Neural cell (in vitro differentiated cells): ENCODE data around the gene PAQR5. TPM values are rescaled to one million over a fixed set of nuclear protein-coding genes. Genes with fewer than 3 reads are reported as not detected.
A peak's percentile ranks its signal among the peaks of the same experiment; 100 is the strongest.

Source experiments
- H2AFZ ChIP-seq: fragments of 200-600, 300-800 bp; sonication (generic), shearing (Covaris generic); 2 replicates; pipeline ENCODE4 v1.6.0; 2014; ENCODE audit warnings: low read depth, mild to moderate bottlenecking, antibody characterized with exemption, low read length, moderate library complexity
- H3F3A ChIP-seq: fragments of 200-600 bp; shearing (Covaris generic); 2 replicates; pipeline ENCODE4 v1.6.1; 2016; ENCODE audit warnings: mild to moderate bottlenecking, moderate library complexity, mixed read lengths, antibody characterized with exemption, low read length; ENCODE audit not compliant: insufficient read depth, poor library complexity, severe bottlenecking
- H3K27ac ChIP-seq: fragments of 200-600, 300-800 bp; sonication (generic), shearing (Covaris generic); 2 replicates; pipeline ENCODE4 v1.5.1; 2014; ENCODE audit warnings: mild to moderate bottlenecking, low read length, moderate library complexity
- H3K27me3 ChIP-seq: fragments of 300-800, 200-600 bp; sonication (generic), shearing (Covaris generic); 2 replicates; pipeline ENCODE4 v1.6.0; 2014; ENCODE audit warnings: mild to moderate bottlenecking, low read depth, low read length, moderate library complexity; ENCODE audit not compliant: insufficient read depth
- H3K36me3 ChIP-seq: fragments of 300-800, 200-600 bp; sonication (generic), shearing (Covaris generic); 2 replicates; pipeline ENCODE4 v1.5.1; 2014; ENCODE audit warnings: mild to moderate bottlenecking, antibody characterized with exemption, low read length, moderate library complexity; ENCODE audit not compliant: insufficient read depth
- H3K4me2 ChIP-seq: fragments of 300-800, 200-600 bp; sonication (generic), shearing (Covaris generic); 2 replicates; pipeline ENCODE4 v1.6.0; 2014; ENCODE audit warnings: mild to moderate bottlenecking, low read length
- H3K4me3 ChIP-seq: fragments of 300-800, 200-600 bp; sonication (generic), shearing (Covaris generic); 2 replicates; pipeline ENCODE4 v1.5.1; 2014; ENCODE audit warnings: mild to moderate bottlenecking, low read length, moderate library complexity
- H3K79me2 ChIP-seq: fragments of 200-600 bp; shearing (Covaris generic); replicated peaks from 2 replicates; pipeline ENCODE4 v1.6.0; 2014; ENCODE audit warnings: mild to moderate bottlenecking, low read length, moderate library complexity; ENCODE audit not compliant: insufficient read depth
- H3K9ac ChIP-seq: fragments of 300-800, 200-600 bp; sonication (generic), shearing (Covaris generic); 2 replicates; pipeline ENCODE4 v1.6.1; 2016; ENCODE audit warnings: mild to moderate bottlenecking, low read length, mixed read lengths
- H3K9me2 ChIP-seq: fragments of 200-600 bp; shearing (Covaris generic); 2 replicates; pipeline ENCODE4 v1.6.1; 2016; ENCODE audit warnings: mild to moderate bottlenecking, low read length, mixed read lengths; ENCODE audit not compliant: insufficient read depth
- H3K9me3 ChIP-seq: fragments of 200-600, 300-800 bp; sonication (generic), shearing (Covaris generic); 2 replicates; pipeline ENCODE4 v1.6.1; 2016; ENCODE audit warnings: mild to moderate bottlenecking, mixed run types, low read length, moderate library complexity, mixed read lengths
- H4K20me1 ChIP-seq: fragments of 200-600 bp; shearing (Covaris generic); 2 replicates; pipeline ENCODE4 v1.6.1; 2016; ENCODE audit warnings: mild to moderate bottlenecking, mixed run types; ENCODE audit not compliant: insufficient read depth
- CTCF ChIP-seq: fragments of 450-650 bp; IDR thresholded peaks from 2 replicates; pipeline ENCODE4 v1.5.1; 2014; ENCODE audit warnings: antibody characterized with exemption, mild to moderate bottlenecking, moderate library complexity; ENCODE audit not compliant: poor library complexity, severe bottlenecking
- EP300 ChIP-seq: fragments of 450-650 bp; conservative IDR thresholded peaks from 2 replicates; pipeline ENCODE4 v1.6.1; 2014; ENCODE audit warnings: antibody characterized with exemption, mild to moderate bottlenecking, moderate library complexity; ENCODE audit not compliant: poor library complexity, severe bottlenecking
- EZH2 ChIP-seq: fragments of 200-600, 300-800 bp; shearing (Covaris generic), sonication (generic); IDR thresholded peaks from 2 replicates; pipeline ENCODE4 v1.6.1; 2014; ENCODE audit warnings: antibody characterized with exemption, low read length, borderline replicate concordance, mild to moderate bottlenecking; ENCODE audit not compliant: insufficient read depth, poor library complexity, severe bottlenecking
- MXI1 ChIP-seq: fragments of 450-650 bp; conservative IDR thresholded peaks from 2 replicates; pipeline ENCODE4 v1.6.1; 2014; ENCODE audit warnings: antibody characterized with exemption, mild to moderate bottlenecking; ENCODE audit not compliant: poor library complexity, severe bottlenecking
- POLR2AphosphoS5 ChIP-seq: IDR thresholded peaks from 2 replicates; pipeline ENCODE4 v1.6.1; 2012
- RAD21 ChIP-seq: fragments of 450-650 bp; conservative IDR thresholded peaks from 2 replicates; pipeline ENCODE4 v1.6.1; 2014; ENCODE audit warnings: antibody characterized with exemption, mild to moderate bottlenecking, moderate library complexity
- REST ChIP-seq: IDR thresholded peaks from 2 replicates; pipeline ENCODE4 v1.6.1; 2012; ENCODE audit warnings: borderline replicate concordance
- SMC3 ChIP-seq: fragments of 450-650 bp; conservative IDR thresholded peaks from 2 replicates; pipeline ENCODE4 v1.6.1; 2014; ENCODE audit warnings: antibody characterized with exemption, mild to moderate bottlenecking, moderate library complexity; ENCODE audit not compliant: poor library complexity
- TAF1 ChIP-seq: IDR thresholded peaks from 2 replicates; pipeline ENCODE4 v1.6.1; 2012; ENCODE audit warnings: low read depth
- polyA plus RNA-seq: library from polyadenylated mRNA; depleted of rRNA; stranded (reverse); fragments of >200 nt; gene quantifications from 2 replicates; pipeline ENCODE4 v1.2.3, GENCODE V29; 2014

The PAQR5 gene
- polyA plus RNA-seq, 1 donor from 2014 or later: not detected

- no peak overlapping the region for H3K9ac ChIP-seq
- no peaks in the 10 kb centered on the region for H3K79me2 ChIP-seq
- no peaks in the 10 kb centered on the region for H3K9me2 ChIP-seq
- TF ChIP-seq RAD21 (peak; percentile 92), SMC3 (peak; percentile 98), MXI1 (peak; percentile 42), EZH2 (no peak), CTCF (peak; percentile 97)
- H4K20me1 ChIP-seq: no peaks in the 10 kb centered on the region
- no peak overlapping the region for H3K4me2 ChIP-seq
- H3F3A ChIP-seq: no peaks in the 10 kb centered on the region
- no peaks in the 10 kb centered on the region for H3K27me3 ChIP-seq
- H3K9me3 ChIP-seq: no peaks in the 10 kb centered on the region
- no peaks in the 10 kb centered on the region for H3K36me3 ChIP-seq
- H3K27ac ChIP-seq: no peak overlapping the region
- no peak overlapping the region for H2AFZ ChIP-seq
- no peak overlapping the region for H3K4me3 ChIP-seq
These were observed 96.0 kb downstream of the PAQR5 start for GRCh38 chr15:69394556-69395282.

GRCh38 chr15:69395460-69395859 lies 96.7 kb downstream of the PAQR5 start:
- Histone ChIP-seq H2AFZ (no peak overlapping the region), H3K27ac (no peak overlapping the region), H3K79me2 (no peaks in the 10 kb centered on the region), H3K4me3 (no peak overlapping the region), H3K9me3 (no peaks in the 10 kb centered on the region), H3F3A (no peaks in the 10 kb centered on the region), H3K9ac (no peak overlapping the region), H4K20me1 (no peaks in the 10 kb centered on the region), H3K9me2 (no peaks in the 10 kb centered on the region), H3K27me3 (no peaks in the 10 kb centered on the region), H3K36me3 (no peaks in the 10 kb centered on the region), H3K4me2 (no peak overlapping the region)
- TF ChIP-seq EP300 (no peak), EZH2 (no peak), POLR2AphosphoS5 (no peak), RAD21 (no peak), REST (no peak), CTCF (no peak), TAF1 (no peak), MXI1 (no peak), SMC3 (no peak)
